K562 (cell line): ENCODE results near the gene ZBTB20. TPM values are rescaled to one million over a fixed set of nuclear protein-coding genes. Genes with fewer than 3 reads are reported as not detected.

Experiments
- ATAC-seq: fragments of 200-7000 bp; cut with Tn5 transposase; 3 replicates; pipeline ENCODE4 v1.9.1; 2020; ENCODE audit warnings: moderate library complexity
- BruUV-seq: library from RNA; stranded (reverse); fragments of 400-500 nt; replicated peaks from 2 replicates; lab custom pipeline; 2021; lab: Mats Ljungman, UMichigan
- CTCF ChIA-PET: fragments of 300-600 bp; formaldehyde crosslinking; extraction: SDS; loops from one replicate; lab custom pipeline; 2021; ENCODE audit warnings: low intra/inter-chr PET ratio; lab: Yijun Ruan, JAX
- POLR2A ChIA-PET: fragments of 300-600, 350-650 bp; sonication (Branson Sonifier 250); formaldehyde crosslinking; extraction: SDS; loops from one replicate; lab custom pipeline; 2021; ENCODE audit warnings: antibody characterized with exemption, inconsistent platforms; lab: Yijun Ruan, JAX
- DNase-seq, 4 experiments: peaks; one replicate each; pipeline versions ENCODE4 v3.0.0 to v3.0.0-alpha.2; 2011 to 2018; ENCODE audit warnings: low spot score in 3 of 4, mixed read lengths in 3 of 4; ENCODE audit errors: extremely low read depth in 1 of 4
- FAIRE-seq: peaks from 2 replicates; lab custom pipeline; 2011; peaks lifted over from hg19 to GRCh38; lab: Jason Lieb, UNC
- H2AFZ ChIP-seq: 2 replicates; pipeline ENCODE4 v1.6.0; 2011; ENCODE audit warnings: low read depth, low read length, control low read depth, inconsistent platforms
- H3K27ac ChIP-seq: fragments of 200-600 bp; 3 replicates; pipeline ENCODE4 v1.8.0; 2011; ENCODE audit warnings: low read depth, mild to moderate bottlenecking, control low read depth, inconsistent platforms, low read length, moderate library complexity, mixed read lengths; ENCODE audit errors: extremely low read depth
- H3K27me3 ChIP-seq, 2 experiments: fragments of 300-600 bp in 1 of 2; 2 replicates in 1 of 2; 3 replicates in 1 of 2; pipeline versions ENCODE4 v1.6.0 to v1.8.0; 2011; ENCODE audit warnings: inconsistent platforms in 2 of 2, low read length in 2 of 2, mild to moderate bottlenecking in 1 of 2, mixed read lengths in 1 of 2, moderate library complexity in 1 of 2; ENCODE audit not compliant: control insufficient read depth in 2 of 2, insufficient read depth in 2 of 2
- H3K36me3 ChIP-seq: fragments of 300-600 bp; 3 replicates; pipeline ENCODE4 v1.8.0; 2011; ENCODE audit warnings: mild to moderate bottlenecking, low read length, inconsistent platforms; ENCODE audit not compliant: control insufficient read depth, insufficient read depth
- H3K4me1 ChIP-seq, 2 experiments: fragments of 200-600 bp in 1 of 2; replicated peaks in 1 of 2; 2 replicates in 1 of 2; 3 replicates in 1 of 2; pipeline versions ENCODE4 v1.5.1 to v1.8.0; 2011; ENCODE audit warnings: inconsistent platforms in 2 of 2, low read length in 2 of 2, mild to moderate bottlenecking in 1 of 2, mixed read lengths in 1 of 2, moderate library complexity in 1 of 2; ENCODE audit not compliant: control insufficient read depth in 2 of 2, insufficient read depth in 2 of 2
- H3K4me2 ChIP-seq: 2 replicates; pipeline ENCODE4 v1.6.1; 2011; ENCODE audit warnings: low read length, control low read depth, inconsistent platforms, mixed read lengths; ENCODE audit not compliant: insufficient read depth
- H3K4me3 ChIP-seq: fragments of 200-600 bp; sonication (generic), shearing (Covaris generic); 2 replicates; pipeline ENCODE4 v1.5.1; 2016; ENCODE audit warnings: control low read depth, inconsistent platforms
- H3K79me2 ChIP-seq: fragments of 200-600 bp; 3 replicates; pipeline ENCODE4 v1.8.0; 2011; ENCODE audit warnings: low read length, inconsistent platforms; ENCODE audit not compliant: control insufficient read depth, insufficient read depth
- H3K9ac ChIP-seq, 2 experiments: 2 replicates each; pipeline versions ENCODE4 v1.6.0 to v1.6.1; 2011; ENCODE audit warnings: low read depth in 2 of 2, low read length in 2 of 2, control low read depth in 1 of 2, inconsistent platforms in 1 of 2, mild to moderate bottlenecking in 1 of 2, mixed read lengths in 1 of 2; ENCODE audit not compliant: insufficient read depth in 1 of 2
- H3K9me1 ChIP-seq: one replicate; pipeline ENCODE4 v1.6.0; 2011; ENCODE audit warnings: inconsistent platforms, mild to moderate bottlenecking, low read length, moderate library complexity; ENCODE audit not compliant: control insufficient read depth, insufficient read depth
- H3K9me3 ChIP-seq: replicated peaks from 2 replicates; pipeline ENCODE4 v1.5.1; 2011; ENCODE audit warnings: low read depth, low read length, inconsistent platforms; ENCODE audit not compliant: control insufficient read depth, insufficient read depth
- H4K20me1 ChIP-seq: replicated peaks from 2 replicates; pipeline ENCODE4 v1.6.1; 2011; ENCODE audit warnings: low read length, inconsistent platforms, mixed read lengths; ENCODE audit not compliant: control insufficient read depth, insufficient read depth
- ATF3 ChIP-seq, 2 experiments: fragments of 450-650 bp in 1 of 2; sonication (generic) in 1 of 2; formaldehyde crosslinking in 1 of 2; IDR thresholded peaks in 1 of 2; conservative IDR thresholded peaks in 1 of 2; 2 replicates each; pipeline versions ENCODE4 v1.6.1 to v1.8.1; 2016 to 2023; ENCODE audit warnings: mild to moderate bottlenecking in 2 of 2, moderate library complexity in 2 of 2, inconsistent platforms in 1 of 2, missing genetic modification reagents in 1 of 2
- CBX3 ChIP-seq, 2 experiments: IDR thresholded peaks; 1 replicate in 1 of 2; 2 replicates in 1 of 2; pipeline ENCODE4 v1.6.1; 2012; ENCODE audit warnings: inconsistent platforms in 2 of 2, low read length in 2 of 2, borderline replicate concordance in 1 of 2, control low read depth in 1 of 2
- CREM ChIP-seq: IDR thresholded peaks from 2 replicates; pipeline ENCODE4 v1.6.1; 2014; ENCODE audit warnings: antibody characterized with exemption, low read depth
- ELF2 ChIP-seq: fragments of 250-450 bp; sonication (Bioruptor Pico); IDR thresholded peaks from 2 replicates; pipeline ENCODE4 v1.5.0; 2021; ENCODE audit warnings: mild to moderate bottlenecking
- ETS2 ChIP-seq: IDR thresholded peaks from 2 replicates; pipeline ENCODE4 v1.6.1; 2016; ENCODE audit warnings: borderline replicate concordance, missing genetic modification characterization, mild to moderate bottlenecking, moderate library complexity, missing compliant biosample characterization; ENCODE audit not compliant: poor library complexity, severe bottlenecking
- GATA2 ChIP-seq: sonication (generic); formaldehyde crosslinking; IDR thresholded peaks from 2 replicates; pipeline ENCODE4 v1.4.0; 2020; ENCODE audit warnings: mild to moderate bottlenecking, missing genetic modification reagents
- KLF13 ChIP-seq: fragments of 450-650 bp; IDR thresholded peaks from 2 replicates; pipeline ENCODE4 v1.6.1; 2016; ENCODE audit warnings: missing genetic modification characterization, low read depth, mild to moderate bottlenecking, missing compliant biosample characterization, moderate library complexity, borderline replicate concordance
- MEF2D ChIP-seq: conservative IDR thresholded peaks from 2 replicates; pipeline ENCODE4 v1.6.1; 2016; ENCODE audit warnings: low read depth, missing genetic modification characterization, missing compliant biosample characterization
- NFE2 ChIP-seq: IDR thresholded peaks from 2 replicates; pipeline ENCODE4 v1.6.1; 2014; ENCODE audit warnings: antibody characterized with exemption, low read depth
- SFPQ ChIP-seq: fragments of 200-400 bp; formaldehyde crosslinking; IDR thresholded peaks from 2 replicates; pipeline ENCODE4 v1.6.1; 2017; ENCODE audit warnings: mild to moderate bottlenecking, low read depth, low read length, moderate library complexity
- STAT5B ChIP-seq: fragments of 250-450 bp; sonication (Bioruptor Pico); IDR thresholded peaks from 2 replicates; pipeline ENCODE4 v1.8.0; 2021; ENCODE audit warnings: mild to moderate bottlenecking, inconsistent platforms
- TARDBP ChIP-seq: fragments of 450-650 bp; IDR thresholded peaks from 2 replicates; pipeline ENCODE4 v1.6.1; 2016
- TEAD2 ChIP-seq: fragments of 450-650 bp; IDR thresholded peaks from 2 replicates; pipeline ENCODE4 v1.6.1; 2016; ENCODE audit warnings: missing genetic modification characterization, control low read depth, missing compliant biosample characterization
- ZBTB12 ChIP-seq: fragments of 250-450 bp; sonication (Bioruptor Pico); IDR thresholded peaks from 2 replicates; pipeline ENCODE4 v1.4.0; 2020
- ZFX ChIP-seq: sonication (generic); formaldehyde crosslinking; IDR thresholded peaks from 2 replicates; pipeline ENCODE4 v1.8.0; 2022; ENCODE audit warnings: mild to moderate bottlenecking, missing genetic modification reagents, moderate library complexity
- ZNF316 ChIP-seq: fragments of 450-650 bp; IDR thresholded peaks from 2 replicates; pipeline ENCODE4 v1.6.1; 2016
- ZNF41 ChIP-seq: fragments of 250-450 bp; sonication (Bioruptor Pico); conservative IDR thresholded peaks from 2 replicates; pipeline ENCODE4 v1.4.0; 2020; ENCODE audit warnings: mild to moderate bottlenecking
- WGBS: fragments of 100-300 bp; shearing (Covaris generic); methylation state at CpG from one replicate; pipeline ENCODE4 v1.1.6; 2016; ENCODE audit warnings: low coverage, mixed read lengths; ENCODE audit not compliant: insufficient coverage; ENCODE audit errors: missing lambda C conversion rate; 5-methylcytosine and 5-hydroxymethylcytosine counted together
- in situ Hi-C: fragments of 300-500 bp; cut with MboI; formaldehyde crosslinking; loops from 4 replicates; pipeline ENCODE4 v1.15.0; 2018; ENCODE audit warnings: inconsistent platforms, mixed read lengths
- intact Hi-C: fragments of 100-400 bp; cut with micrococcal nuclease; formaldehyde crosslinking; loops from 2 replicates; pipeline ENCODE4 v1.14.2; 2022
- polyA plus RNA-seq, 8 experiments: library from polyadenylated mRNA; depleted of rRNA in 4 of 8; stranded (reverse) in 5 of 8; unstranded in 3 of 8; fragments of >200 nt; fragmentation: Nextera tagmentation in 2 of 8; fragmentation: Illumina TruSeq in 1 of 8; extraction: Ambion mirVana in 2 of 8; extraction: Trizol in 1 of 8; gene quantifications; 2 replicates each; pipeline versions ENCODE4 v1.2.1 to v1.2.3, GENCODE V29; 2011 to 2014; ENCODE audit warnings: inconsistent platforms in 1 of 8, missing spikeins in 1 of 8
- total RNA-seq, 7 experiments: library from RNA; depleted of rRNA in 6 of 7; stranded (reverse); fragments of >200 nt in 6 of 7; fragmentation: Illumina TruSeq in 2 of 7; extraction: Trizol in 2 of 7; gene quantifications; 2 replicates each; pipeline versions ENCODE4 v1.2.1 to v1.2.3, GENCODE V29; 2011 to 2021; ENCODE audit warnings: low replicate concordance in 1 of 7

ZBTB20 gene
- total and polyA plus RNA-seq, 9 of the 15 experiments (the other 6 are each of a cell fraction or from before 2014, with no cell fraction given): 0.17 to 1.7 (median 0.45) TPM

GRCh38 chr3:114624571-114625181 lies 522.4 kb downstream of the ZBTB20 start:
- POLR2A ChIA-PET: no interaction called here
- DNase-seq (peak in 2 of 4 experiments; percentile 4 to 11), FAIRE-seq (no peak)
- TF ChIP-seq ATF3 (IDR thresholded peaks at IDR 0.05): peak; percentile 15; the same call in 1 of the 2 replicates
- no peak for TF ChIP-seq ATF3 (CRISPR knock-in tag; conservative IDR thresholded peaks at IDR 0.05)
- no peak for TF ChIP-seq ZNF41 (CRISPR knock-in tag)
- no peak for TF ChIP-seq ELF2 (CRISPR knock-in tag)
- TF ChIP-seq ETS2 (tag): no peak
- no peak for TF ChIP-seq ZBTB12
- no peak for TF ChIP-seq TEAD2
- no peak for TF ChIP-seq CBX3 (IDR thresholded peaks at IDR 0.05; ENCODE audit: borderline replicate concordance in 1 of 2, low read length in 2 of 2)
- no peak for TF ChIP-seq MEF2D (tag)
- TF ChIP-seq ZNF316: peak; percentile 43
- 0 out of 2 replicates have a peak, but pooled peaks have one; percentile 18 for TF ChIP-seq CREM
- no peak for TF ChIP-seq TARDBP
- no peak for TF ChIP-seq SFPQ
- no peak for TF ChIP-seq GATA2
- no peak for TF ChIP-seq ZFX (CRISPR knock-in tag)
- TF ChIP-seq NFE2: peak; percentile 37; the same call in 1 of the 2 replicates
- no peak for TF ChIP-seq KLF13 (tag)
- TF ChIP-seq STAT5B (CRISPR knock-in tag): no peak

More at GRCh38 chr3:114624571-114625181, 522.4 kb downstream of the ZBTB20 start:
- WGBS: 4% methylated on average over 9 of the region's 10 CpGs
- Histone ChIP-seq H3K4me1 (no peaks in the 10 kb centered on the region), H3K79me2 (no peaks in the 10 kb centered on the region), H3K9ac (no peak overlapping the region), H4K20me1 (no peaks in the 10 kb centered on the region), H3K36me3 (no peaks in the 10 kb centered on the region), H3K4me3 (no peak overlapping the region), H3K9me1 (no peaks in the 10 kb centered on the region), H3K9me3 (no peaks in the 10 kb centered on the region), H3K4me2 (no peak overlapping the region), H3K27me3 (no peaks in the 10 kb centered on the region), H3K27ac (no peak overlapping the region), H2AFZ (no peak overlapping the region)
- in situ Hi-C loops (no loop called here), intact Hi-C loops (no loop called here)
- no TSS peak for BruUV-seq
- ATAC-seq: peak; percentile 35; the same call in 1 of the 3 replicates
- CTCF ChIA-PET: no interaction called here
